ENCODE data around the gene PVALEF. TPM values are rescaled to one million over a fixed set of nuclear protein-coding genes. Genes with fewer than 3 reads are reported as not detected.

The PVALEF gene
- not detected for total RNA-seq

DNA sequence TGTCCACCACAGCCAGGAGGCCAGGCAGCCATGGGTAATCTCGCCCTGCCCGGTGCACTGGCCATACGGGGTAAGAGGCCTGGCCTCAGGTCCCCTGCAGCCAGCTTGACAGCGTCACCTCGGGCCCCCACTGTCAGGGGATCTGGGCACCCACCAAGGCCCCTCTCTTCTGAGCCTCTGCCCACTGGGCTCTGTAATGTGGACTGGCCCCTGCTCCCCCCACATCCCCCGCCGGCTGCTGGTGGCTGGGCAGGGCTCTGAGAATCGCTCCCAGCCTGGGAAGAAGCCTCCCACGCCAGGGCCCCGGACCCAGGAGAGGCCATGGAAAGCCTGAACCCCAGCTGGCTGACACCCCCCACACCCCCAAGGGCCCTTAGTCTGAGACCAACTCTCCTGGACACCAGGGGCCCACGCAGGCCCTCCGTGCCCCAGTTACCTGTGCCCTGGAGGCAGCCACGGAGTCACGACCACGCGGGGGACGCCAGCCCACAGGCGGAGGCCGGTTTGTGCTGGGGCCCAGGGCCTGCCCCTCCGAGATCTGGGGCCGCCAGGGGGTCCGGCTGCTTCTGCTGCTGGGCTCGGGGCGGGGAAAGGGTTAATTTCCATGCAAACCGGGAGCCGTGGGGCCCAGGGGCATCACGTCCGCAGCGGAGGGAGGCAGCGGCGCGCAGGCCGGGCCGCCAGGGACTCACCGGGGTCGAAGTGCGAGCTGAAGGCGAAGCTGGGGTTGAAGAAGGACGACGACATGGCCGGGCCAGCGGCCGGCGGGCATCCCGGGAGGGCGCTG lies at the start of gene PVALEF:
PVALEF (plus strand) TSS at position 262 of the 787 bp plus-strand sequence. CDS start 15,720 bp downstream, outside the sequence.
- H3K27ac Mint-ChIP-seq: no peak within 1 kb of the TSS
- H3K27me3 Mint-ChIP-seq: peaks cover 8% of the 10 kb centered on the region
- H3K4me3 Mint-ChIP-seq: no peak within 1 kb of the TSS
- H3K9me3 Mint-ChIP-seq: no peaks in the 10 kb centered on the region
- H3K36me3 Mint-ChIP-seq (ENCODE audit: low read depth): no peaks in the 10 kb centered on the region
- H3K4me1 Mint-ChIP-seq: no peaks in the 10 kb centered on the region
- no peak for ATAC-seq (replicated peaks)

DNA sequence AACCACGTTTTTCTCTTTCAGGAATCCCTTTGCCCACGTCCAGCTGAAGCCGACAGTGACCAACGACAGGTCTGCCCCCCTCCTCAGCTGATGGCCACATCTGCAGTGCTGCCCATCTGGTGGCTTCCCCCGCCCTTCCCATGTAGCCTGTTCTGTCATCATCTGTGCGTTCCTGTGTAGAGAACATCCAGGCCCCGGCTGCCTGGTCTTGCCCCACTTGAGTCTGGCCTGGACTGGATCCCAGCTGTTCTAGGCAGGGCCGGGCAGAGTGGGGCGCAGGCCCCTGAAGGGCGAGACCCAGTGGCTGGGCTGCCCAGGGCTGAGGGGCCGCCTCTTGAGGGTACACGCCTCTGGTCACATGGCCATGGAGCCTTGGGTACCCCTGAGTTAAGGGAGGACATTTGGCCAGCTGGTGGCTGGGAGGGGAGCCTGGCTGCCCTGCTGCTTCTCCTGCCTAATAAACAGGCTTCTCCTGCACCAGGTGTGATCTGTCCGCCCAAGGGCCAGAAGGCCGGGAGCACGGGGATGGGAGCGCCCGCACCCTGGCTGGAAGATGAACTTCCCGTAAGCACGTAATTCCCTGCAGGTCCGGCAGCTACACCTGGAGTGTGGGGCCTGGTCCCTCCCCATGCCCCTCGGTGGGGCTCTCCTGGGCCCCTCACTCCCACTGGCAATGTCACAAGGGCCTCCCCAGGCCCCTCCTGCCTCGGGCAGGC lies 49.4 kb upstream of the PVALEF start:
- H3K27ac Mint-ChIP-seq: no peak overlapping the region
- H3K36me3 Mint-ChIP-seq (ENCODE audit: low read depth): no peaks in the 10 kb centered on the region
- H3K9me3 Mint-ChIP-seq: no peaks in the 10 kb centered on the region
- no peaks in the 10 kb centered on the region for H3K27me3 Mint-ChIP-seq
- H3K4me1 Mint-ChIP-seq: no peaks in the 10 kb centered on the region
- H3K4me3 Mint-ChIP-seq: no peak overlapping the region
- no peak for ATAC-seq (replicated peaks)

DNA sequence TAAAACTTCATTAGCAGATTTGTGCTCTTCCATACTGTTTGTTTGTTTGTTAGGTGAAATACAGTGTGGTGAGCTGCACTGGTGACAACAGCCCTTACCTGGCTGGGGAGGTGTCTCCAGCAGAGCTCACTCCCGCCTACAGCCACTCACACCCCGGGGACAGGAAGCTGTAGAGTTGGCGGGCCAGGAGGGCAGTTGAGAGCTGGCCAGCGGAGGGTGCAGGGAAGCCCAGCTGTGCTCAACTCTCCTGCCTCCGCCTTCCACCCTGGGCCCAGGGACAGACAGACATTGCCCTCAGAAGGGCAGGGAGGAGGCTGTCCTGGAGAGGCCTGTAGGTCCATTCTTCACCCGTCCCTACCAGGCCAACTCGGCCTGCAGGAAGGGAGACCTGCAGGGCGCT lies 48.6 kb upstream of the PVALEF start:
- Mint-ChIP-seq H3K4me1 (no peaks in the 10 kb centered on the region), H3K9me3 (no peaks in the 10 kb centered on the region), H3K36me3 (ENCODE audit: low read depth) (no peaks in the 10 kb centered on the region), H3K27ac (no peak overlapping the region), H3K4me3 (no peak overlapping the region), H3K27me3 (no peaks in the 10 kb centered on the region)
- ATAC-seq (replicated peaks): no peak

DNA sequence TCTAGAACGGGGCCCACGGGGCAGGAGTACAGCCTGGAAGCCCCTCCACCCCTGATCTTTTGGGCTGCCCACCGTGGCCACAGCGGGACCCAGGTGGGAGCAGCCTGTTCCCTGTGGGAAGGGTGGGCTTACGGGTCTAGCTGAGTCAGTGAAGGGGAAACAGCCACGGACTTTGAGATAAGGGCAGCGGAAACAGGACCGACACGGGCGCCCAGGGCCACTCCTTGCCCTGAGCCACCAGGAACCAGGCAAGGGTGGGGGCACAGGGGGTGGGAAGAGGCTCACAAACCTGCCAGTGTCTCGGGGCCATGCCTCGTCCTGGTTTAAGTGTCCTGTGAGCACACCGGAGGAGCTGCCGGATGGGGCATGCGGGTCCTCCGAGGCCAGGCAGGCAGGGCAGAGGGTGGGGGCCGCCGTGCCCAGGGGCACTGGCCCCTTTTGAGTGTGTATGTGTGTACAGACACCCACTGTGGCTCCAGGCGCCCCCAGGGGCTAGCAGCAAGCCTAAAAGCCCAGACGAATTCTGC lies 47.6 kb upstream of the PVALEF start:
- Mint-ChIP-seq H3K9me3 (no peaks in the 10 kb centered on the region), H3K27me3 (no peaks in the 10 kb centered on the region), H3K4me3 (no peak overlapping the region), H3K36me3 (ENCODE audit: low read depth) (no peaks in the 10 kb centered on the region), H3K4me1 (no peaks in the 10 kb centered on the region), H3K27ac (no peak overlapping the region)
- no peak for ATAC-seq (replicated peaks)

DNA sequence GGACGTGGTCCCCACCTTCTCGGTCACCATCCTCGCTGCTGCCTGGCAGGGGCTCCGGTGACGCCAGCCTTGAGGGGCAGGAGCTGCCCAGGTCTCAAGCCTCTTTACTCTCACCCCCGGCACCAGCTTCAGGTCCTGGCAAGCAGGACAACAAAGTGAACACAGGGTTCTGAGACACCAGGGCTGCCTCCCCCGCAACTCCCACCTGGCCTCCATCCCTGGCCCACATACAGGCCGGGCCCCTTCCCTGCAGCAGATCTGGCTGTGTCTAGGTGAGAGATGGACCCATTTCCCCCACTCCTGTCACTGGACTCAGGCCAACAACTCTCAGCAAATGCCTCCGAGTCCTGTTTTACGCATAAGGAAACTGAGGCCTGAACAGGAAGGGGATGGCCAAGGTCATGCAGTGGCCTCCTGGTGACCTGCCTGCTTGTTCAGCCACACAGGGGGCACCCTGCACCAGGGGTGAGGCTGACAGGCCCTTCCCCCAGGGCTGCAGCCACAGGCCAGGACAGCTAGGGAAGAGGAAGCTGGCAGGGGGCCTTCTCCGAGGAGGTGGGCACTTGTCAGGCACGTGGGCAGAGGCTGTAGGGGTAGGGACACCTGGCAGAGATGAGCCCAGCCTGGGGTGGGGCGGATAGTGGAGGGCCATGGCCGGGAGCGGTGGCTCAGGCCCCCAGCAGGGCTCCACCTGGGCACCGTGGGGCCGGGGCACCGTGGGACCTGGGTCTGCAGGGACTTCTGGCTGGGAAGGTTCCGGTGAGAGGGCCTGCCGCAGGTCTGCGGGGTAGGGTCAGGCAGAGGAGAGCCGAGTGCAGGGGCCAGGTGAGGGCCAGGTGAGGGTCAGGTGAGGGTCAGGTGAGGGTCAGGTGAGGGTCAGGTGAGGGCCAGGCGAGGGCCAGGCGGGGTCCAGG lies 46.7 kb upstream of the PVALEF start:
- Mint-ChIP-seq H3K27me3 (no peaks in the 10 kb centered on the region), H3K36me3 (ENCODE audit: low read depth) (no peaks in the 10 kb centered on the region), H3K4me3 (peak overlapping the region; percentile 54)

DNA sequence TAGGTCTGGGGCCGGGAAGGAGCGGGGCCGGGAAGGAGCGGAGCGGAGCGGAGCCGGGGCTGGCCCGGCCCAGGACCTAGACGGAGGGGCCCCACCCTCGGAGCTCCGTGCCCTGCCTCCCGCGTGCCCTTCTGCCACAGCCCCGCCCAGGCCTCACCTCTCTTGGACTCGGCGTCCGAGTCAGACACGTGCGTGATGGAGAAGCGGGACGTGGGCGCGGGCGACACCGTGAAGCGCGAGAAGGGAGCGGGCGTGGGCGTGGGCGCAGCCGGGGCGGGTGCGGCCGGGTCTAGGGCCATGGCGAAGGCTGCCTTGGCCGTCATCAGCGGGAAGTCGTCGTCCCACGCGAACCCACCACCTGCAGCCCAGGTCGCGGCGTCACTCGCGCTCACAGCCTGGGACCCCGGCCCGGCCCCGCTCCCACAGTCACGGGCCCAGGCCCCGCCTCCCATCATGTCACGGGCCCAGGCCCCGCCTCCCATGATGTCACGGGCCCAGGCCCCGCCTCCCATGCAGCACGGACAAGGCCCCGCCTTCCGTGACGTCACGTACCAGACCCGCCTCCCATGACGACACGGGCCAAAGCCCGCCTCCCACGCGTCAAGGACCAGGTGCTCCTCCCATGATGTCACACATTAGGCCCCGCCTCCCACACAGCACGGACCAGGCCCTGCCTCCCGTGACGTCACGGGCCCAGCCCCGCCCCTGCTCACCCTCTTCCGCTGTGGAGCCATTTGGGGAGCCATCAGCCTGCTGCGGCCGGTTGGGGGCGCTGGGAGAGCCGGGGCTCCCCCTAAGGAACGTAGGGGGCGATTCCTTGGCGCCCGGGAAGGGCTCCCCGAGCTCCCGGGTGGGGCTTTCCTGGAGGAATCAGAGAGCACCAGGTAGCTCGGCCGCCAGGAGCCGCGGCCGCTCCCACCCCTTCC lies 45.8 kb upstream of the PVALEF start:
- H3K4me3 Mint-ChIP-seq: peak overlapping the region; percentile 54
- no peak overlapping the region for H3K27ac Mint-ChIP-seq
- H3K27me3 Mint-ChIP-seq: no peaks in the 10 kb centered on the region
- no peaks in the 10 kb centered on the region for H3K36me3 Mint-ChIP-seq (ENCODE audit: low read depth)
- no peaks in the 10 kb centered on the region for H3K9me3 Mint-ChIP-seq
- H3K4me1 Mint-ChIP-seq: no peaks in the 10 kb centered on the region
- ATAC-seq (replicated peaks): peak; percentile 77

More for the DNA sequence above, 46.7 kb upstream of the PVALEF start:
- Mint-ChIP-seq H3K9me3 (no peaks in the 10 kb centered on the region), H3K4me1 (no peaks in the 10 kb centered on the region), H3K27ac (no peak overlapping the region)
- no peak for ATAC-seq (replicated peaks)

DNA sequence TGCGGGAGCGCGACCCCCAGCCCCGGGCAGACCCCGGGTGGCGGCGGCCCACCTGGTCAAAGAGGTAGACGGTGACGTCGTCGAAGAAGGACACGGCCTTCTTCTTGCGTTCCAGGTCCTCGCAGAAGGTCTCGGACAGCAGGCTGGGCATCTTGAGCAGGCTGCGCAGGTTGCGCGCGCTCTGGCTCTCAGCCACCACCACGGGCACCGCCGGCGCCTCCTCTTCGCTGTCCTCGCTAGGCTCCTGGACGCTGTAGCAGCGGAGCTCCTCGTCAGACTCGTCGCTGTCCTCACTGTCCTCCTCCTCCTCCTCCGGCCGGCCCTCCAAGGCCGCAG lies 45.2 kb upstream of the PVALEF start:
- no peak overlapping the region for H3K4me3 Mint-ChIP-seq
- H3K36me3 Mint-ChIP-seq (ENCODE audit: low read depth): no peaks in the 10 kb centered on the region
- no peaks in the 10 kb centered on the region for H3K27me3 Mint-ChIP-seq
- no peak overlapping the region for H3K27ac Mint-ChIP-seq
- no peak for ATAC-seq (replicated peaks)
- H3K4me1 Mint-ChIP-seq: no peaks in the 10 kb centered on the region
- H3K9me3 Mint-ChIP-seq: no peaks in the 10 kb centered on the region

DNA sequence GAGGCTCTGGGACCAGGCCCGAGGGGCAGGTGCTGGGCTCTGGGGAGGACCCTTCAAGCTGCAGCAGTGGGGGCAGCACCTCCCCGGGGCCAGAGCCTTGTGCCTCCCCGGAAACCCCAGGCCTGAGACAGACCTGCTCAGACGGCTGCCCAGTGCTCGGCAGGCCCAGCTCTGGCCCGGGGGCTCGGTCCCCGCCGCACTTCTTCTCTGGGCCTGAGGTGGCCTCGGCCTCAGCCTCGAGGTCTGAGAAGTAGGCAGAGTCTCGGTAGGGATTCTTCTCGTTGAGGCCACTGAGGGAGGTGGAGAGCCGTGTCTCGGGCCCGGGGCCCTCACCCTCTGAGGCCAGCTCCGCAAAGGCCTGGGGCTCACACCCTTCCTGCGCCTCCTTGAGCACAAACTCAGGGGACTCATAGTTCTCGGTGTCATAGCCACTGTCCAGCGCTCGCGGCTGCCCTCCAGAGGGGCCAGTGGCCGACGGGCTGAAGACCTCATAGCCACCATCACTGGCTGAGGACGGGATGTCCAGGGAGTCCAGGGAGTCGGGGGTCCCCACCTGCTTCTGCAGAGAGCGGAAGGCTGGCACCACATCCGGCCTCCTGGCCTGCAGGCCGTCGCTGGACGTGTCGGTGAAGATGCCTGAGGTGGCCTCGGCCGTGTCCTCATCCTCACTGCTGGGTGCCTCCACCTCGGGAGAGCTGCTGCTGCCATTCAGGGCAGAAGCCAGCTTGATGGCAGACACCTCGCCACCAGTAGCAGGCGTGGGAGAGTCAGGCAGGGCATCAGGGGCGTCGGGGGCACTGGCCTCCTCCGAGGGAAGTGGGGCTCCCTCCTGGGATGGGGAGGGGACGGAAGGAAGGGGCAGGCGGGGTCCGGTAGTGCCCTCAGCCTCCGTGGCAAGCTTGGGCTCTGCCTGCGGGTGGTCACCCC lies 44.3 kb upstream of the PVALEF start:
- H3K27me3 Mint-ChIP-seq: no peaks in the 10 kb centered on the region
- no peaks in the 10 kb centered on the region for H3K9me3 Mint-ChIP-seq
- no peak for ATAC-seq (replicated peaks)
- no peak overlapping the region for H3K27ac Mint-ChIP-seq
- H3K4me1 Mint-ChIP-seq: no peaks in the 10 kb centered on the region
- no peaks in the 10 kb centered on the region for H3K36me3 Mint-ChIP-seq (ENCODE audit: low read depth)
- no peak overlapping the region for H3K4me3 Mint-ChIP-seq

DNA sequence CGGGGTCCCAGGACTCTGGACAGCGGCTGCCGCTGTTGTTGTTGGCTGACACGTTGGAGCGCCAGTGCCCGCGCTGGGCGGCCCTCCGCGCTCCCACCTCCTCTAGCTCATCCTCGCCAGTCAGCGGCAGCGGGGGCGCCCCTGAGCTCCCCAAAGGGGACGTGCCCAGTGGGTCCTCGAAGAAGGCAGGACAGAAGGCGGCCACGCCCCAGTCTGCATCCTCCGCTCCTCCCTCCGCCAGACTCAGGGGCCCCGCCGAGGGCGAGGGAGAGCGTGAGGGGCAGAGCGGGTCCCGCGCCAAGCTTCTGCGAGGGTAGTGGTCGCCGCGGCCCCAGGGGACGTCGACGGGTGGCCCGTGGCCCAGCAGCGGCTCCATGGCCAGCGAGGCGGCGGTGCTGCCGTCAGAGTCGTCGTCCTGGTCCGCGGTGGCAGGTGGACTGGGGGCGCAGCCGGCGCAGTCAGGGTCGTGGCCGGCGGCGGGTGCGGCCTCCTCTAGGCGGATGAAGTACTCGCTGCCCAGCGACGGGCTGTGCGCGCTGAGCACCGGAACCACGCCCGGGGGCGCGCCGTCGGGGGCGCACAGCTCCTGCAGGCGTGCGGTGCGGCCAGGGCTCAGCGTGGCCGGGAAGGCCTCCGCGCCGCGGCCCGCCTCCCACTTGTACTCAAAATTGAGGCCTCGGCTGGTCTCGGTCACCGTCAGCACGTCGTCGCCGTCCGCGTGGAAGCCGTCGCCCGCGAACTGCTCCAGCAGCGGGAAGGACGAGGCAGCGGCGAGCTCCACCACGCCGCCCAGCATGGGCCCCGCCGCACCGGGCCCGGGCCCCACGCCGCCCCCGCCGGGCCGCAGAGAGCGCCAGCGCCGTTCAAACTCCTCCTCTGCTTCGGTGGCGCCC lies 43.2 kb upstream of the PVALEF start:
- H3K9me3 Mint-ChIP-seq: no peaks in the 10 kb centered on the region
- H3K36me3 Mint-ChIP-seq (ENCODE audit: low read depth): no peaks in the 10 kb centered on the region

DNA sequence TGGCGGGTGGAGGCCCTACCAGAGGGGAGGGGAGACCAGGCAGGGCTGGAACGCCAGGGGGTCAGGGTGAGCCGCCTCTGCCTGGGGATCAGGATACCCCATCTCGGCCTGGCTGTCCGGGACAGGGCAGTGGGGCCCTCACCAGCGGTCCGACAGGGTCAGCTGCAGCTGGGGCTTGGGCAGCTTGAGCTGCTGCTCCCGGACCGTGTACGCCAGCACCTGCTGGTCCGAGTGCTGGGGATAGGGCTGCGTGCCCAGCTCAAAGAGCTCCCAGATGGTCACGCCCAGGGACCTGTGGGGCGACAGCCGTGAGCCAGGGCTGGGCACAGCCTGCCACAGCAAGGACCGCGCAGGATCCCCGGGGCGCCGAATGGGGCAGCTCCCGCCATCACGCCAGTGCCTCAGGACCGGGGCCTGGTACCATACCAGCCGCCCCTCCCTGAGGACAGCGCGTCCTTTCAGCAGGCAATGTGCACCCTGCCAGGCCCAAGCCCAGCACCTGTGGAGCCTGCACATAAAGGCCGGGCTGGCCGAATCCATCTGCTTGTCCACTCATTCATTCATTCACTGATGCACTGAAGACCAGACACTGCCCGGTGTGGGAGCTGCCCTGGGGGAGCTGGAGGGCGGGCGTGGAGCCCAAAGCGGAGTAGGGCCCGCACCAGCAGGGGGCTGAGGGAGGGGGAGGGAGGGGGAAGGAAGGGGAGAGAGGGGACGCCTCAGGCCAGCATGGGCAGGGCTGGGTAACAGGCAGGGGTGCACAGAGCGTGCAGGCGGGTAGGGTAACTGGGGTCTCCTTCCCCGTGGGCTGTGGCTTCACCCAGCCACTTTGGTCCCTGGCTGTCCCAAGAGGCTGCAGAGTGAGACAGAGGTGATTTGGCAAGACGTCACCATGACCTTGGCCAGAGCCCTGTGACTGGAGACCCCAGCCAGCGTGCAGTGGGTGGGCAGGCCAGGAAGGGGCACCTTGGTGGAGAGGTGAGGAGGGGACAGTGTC lies 42.0 kb upstream of the PVALEF start:
- Mint-ChIP-seq H3K4me3 (no peak overlapping the region), H3K27me3 (no peaks in the 10 kb centered on the region), H3K27ac (no peak overlapping the region), H3K36me3 (ENCODE audit: low read depth) (no peaks in the 10 kb centered on the region), H3K9me3 (no peaks in the 10 kb centered on the region), H3K4me1 (no peaks in the 10 kb centered on the region)
- ATAC-seq (replicated peaks): no peak

More for the DNA sequence above, 43.2 kb upstream of the PVALEF start:
- no peaks in the 10 kb centered on the region for H3K27me3 Mint-ChIP-seq
- no peaks in the 10 kb centered on the region for H3K4me1 Mint-ChIP-seq
- H3K4me3 Mint-ChIP-seq: no peak overlapping the region
- no peak for ATAC-seq (replicated peaks)
- H3K27ac Mint-ChIP-seq: no peak overlapping the region

DNA sequence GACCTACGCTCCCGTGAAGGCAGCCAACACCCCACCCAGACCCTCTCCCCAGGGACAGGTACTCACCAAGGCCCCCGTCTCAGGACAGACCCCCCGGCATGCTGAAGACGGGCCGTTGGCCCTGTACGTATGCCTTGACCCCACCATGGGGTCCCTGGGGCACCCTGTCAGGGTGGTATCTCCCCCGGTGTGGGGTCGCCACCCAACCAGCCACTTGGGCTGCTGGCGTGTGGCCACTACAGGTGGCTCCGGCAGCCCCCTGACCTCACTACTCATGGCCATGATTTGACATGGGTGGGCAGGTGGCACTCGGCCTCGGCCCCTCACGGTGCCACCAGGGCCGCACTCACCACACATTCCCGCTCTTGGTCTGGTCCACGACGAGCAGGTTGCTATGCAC lies 40.9 kb upstream of the PVALEF start:
- no peaks in the 10 kb centered on the region for H3K27me3 Mint-ChIP-seq
- no peak overlapping the region for H3K4me3 Mint-ChIP-seq
- H3K36me3 Mint-ChIP-seq (ENCODE audit: low read depth): no peaks in the 10 kb centered on the region
- H3K4me1 Mint-ChIP-seq: no peaks in the 10 kb centered on the region
- ATAC-seq (replicated peaks): no peak
- no peaks in the 10 kb centered on the region for H3K9me3 Mint-ChIP-seq
- no peak overlapping the region for H3K27ac Mint-ChIP-seq
